Breast epithelium (tissue), 4 donors: ENCODE results near the gene GRIK5. TPM values are rescaled to one million over a fixed set of nuclear protein-coding genes. Genes with fewer than 3 reads are reported as not detected.
A peak's percentile ranks its signal among the peaks of the same experiment; 100 is the strongest.

ENCODE experiments used
- DNase-seq, 2 donors: peaks; one replicate each; pipeline ENCODE4 v3.0.0-alpha.2; 2019; ENCODE audit warnings: low spot score in 2 of 2
- H3K27ac ChIP-seq, 2 donors: fragments of 200-600 bp; sonication (generic) in 1 of 2; one replicate each; pipeline ENCODE4 v1.5.1; 2016 to 2019; ENCODE audit warnings: mild to moderate bottlenecking in 1 of 2
- H3K27me3 ChIP-seq, 2 donors: fragments of 200-600 bp; sonication (generic) in 1 of 2; one replicate each; pipeline versions ENCODE4 v1.5.1 to v1.6.0; 2017 to 2019; ENCODE audit warnings: control low read depth in 1 of 2, mild to moderate bottlenecking in 1 of 2
- H3K36me3 ChIP-seq: fragments of 200-600 bp; one replicate; pipeline ENCODE4 v1.5.1; 2019
- H3K4me1 ChIP-seq, 2 donors: fragments of 200-600 bp; sonication (generic); one replicate each; pipeline ENCODE4 v1.5.1; 2016 to 2019; ENCODE audit warnings: control low read depth in 1 of 2
- H3K4me3 ChIP-seq, 3 donors: fragments of 200-600 bp; sonication (generic); 1 replicate in 2 of 3; 2 replicates in 1 of 3; pipeline ENCODE4 v1.5.1; 2016 to 2019; ENCODE audit warnings: mild to moderate bottlenecking in 3 of 3, moderate library complexity in 2 of 3
- H3K9me3 ChIP-seq, 2 donors: fragments of 200-600 bp; sonication (generic) in 1 of 2; one replicate each; pipeline ENCODE4 v1.5.1; 2016 to 2019; ENCODE audit warnings: control low read depth in 1 of 2
- POLR2A ChIP-seq: fragments of 450-650 bp; IDR thresholded peaks from one replicate; pipeline ENCODE4 v1.6.1; 2016; ENCODE audit warnings: antibody characterized with exemption, mild to moderate bottlenecking, moderate library complexity
- POLR2AphosphoS5 ChIP-seq, 3 donors: sonication (generic); formaldehyde crosslinking; IDR thresholded peaks; one replicate each; pipeline ENCODE4 v1.6.1; 2017; ENCODE audit warnings: antibody characterized with exemption in 3 of 3
- intact Hi-C: fragments of 100-400 bp; cut with DNase I; formaldehyde crosslinking; loops from one replicate; pipeline ENCODE4 v1.15.1; 2023; ENCODE audit warnings: low total_unique reads
- total RNA-seq, 3 donors: library from RNA; depleted of rRNA; stranded (reverse); fragments of >200 nt; gene quantifications; one replicate each; pipeline ENCODE4 v1.1.0, GENCODE V29; 2016
- TF ChIP-seq, protein P1 (sequence below), 3 donors: fragments of 450-650 bp; IDR thresholded peaks; one replicate each; pipeline ENCODE4 v1.5.1; 2016 to 2017; ENCODE audit warnings: antibody characterized with exemption in 3 of 3, mild to moderate bottlenecking in 3 of 3, moderate library complexity in 3 of 3

The GRIK5 gene
- total RNA-seq, 3 donors from 2014 or later: 1.6 to 1.9 TPM; not detected in 1

DNA sequence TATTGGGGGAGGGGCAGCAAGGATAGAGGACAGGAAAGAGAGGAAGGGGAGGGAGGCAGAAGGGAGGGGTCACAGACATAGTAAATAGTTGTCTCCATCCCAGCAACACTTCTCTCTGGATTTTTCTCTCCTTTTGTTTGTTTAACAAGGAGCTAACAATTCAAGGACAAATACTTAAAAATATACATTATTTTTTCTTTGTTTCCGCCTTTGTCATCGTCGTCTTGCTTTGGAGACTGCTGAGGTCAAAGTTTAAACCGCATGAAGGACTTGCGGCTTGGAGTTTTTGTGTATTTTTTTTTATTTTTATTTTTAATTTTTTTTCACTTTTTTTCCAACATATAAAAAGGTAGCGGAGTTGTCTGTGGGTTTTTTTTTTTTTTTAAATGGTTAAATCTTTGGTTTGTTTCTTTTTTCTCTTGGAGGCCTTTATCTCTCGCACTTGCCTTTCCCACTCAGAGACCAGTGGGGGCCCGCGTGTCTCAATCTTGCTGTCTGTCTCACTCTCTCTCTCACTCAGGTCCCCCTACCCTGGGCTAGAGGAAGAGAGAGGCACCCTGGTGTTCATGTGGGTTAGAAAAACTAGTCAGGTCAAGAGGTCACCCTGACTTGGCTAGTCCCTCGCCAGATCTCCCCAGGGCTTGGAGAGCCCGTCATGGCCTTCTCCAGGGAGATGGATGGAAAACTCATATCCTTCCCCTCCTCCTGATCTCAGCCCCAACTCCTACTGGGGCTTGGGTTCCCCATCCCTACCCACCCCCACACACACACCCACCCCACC lies 17.0 kb upstream of the GRIK5 start:
- H3K4me1 ChIP-seq: no peaks in the 10 kb centered on the region
- DNase-seq: no peak
- no peaks in the 10 kb centered on the region for H3K36me3 ChIP-seq
- H3K27me3 ChIP-seq: no peaks in the 10 kb centered on the region
- TF ChIP-seq POLR2A (no peak), POLR2AphosphoS5 (IDR thresholded peaks at IDR 0.05) (no peak)
- TF ChIP-seq, protein P1, sequence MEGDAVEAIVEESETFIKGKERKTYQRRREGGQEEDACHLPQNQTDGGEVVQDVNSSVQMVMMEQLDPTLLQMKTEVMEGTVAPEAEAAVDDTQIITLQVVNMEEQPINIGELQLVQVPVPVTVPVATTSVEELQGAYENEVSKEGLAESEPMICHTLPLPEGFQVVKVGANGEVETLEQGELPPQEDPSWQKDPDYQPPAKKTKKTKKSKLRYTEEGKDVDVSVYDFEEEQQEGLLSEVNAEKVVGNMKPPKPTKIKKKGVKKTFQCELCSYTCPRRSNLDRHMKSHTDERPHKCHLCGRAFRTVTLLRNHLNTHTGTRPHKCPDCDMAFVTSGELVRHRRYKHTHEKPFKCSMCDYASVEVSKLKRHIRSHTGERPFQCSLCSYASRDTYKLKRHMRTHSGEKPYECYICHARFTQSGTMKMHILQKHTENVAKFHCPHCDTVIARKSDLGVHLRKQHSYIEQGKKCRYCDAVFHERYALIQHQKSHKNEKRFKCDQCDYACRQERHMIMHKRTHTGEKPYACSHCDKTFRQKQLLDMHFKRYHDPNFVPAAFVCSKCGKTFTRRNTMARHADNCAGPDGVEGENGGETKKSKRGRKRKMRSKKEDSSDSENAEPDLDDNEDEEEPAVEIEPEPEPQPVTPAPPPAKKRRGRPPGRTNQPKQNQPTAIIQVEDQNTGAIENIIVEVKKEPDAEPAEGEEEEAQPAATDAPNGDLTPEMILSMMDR (IDR thresholded peaks at IDR 0.05): no peak
- H3K4me3 ChIP-seq: no peak overlapping the region
- intact Hi-C loops: no loop called here
- no peaks in the 10 kb centered on the region for H3K9me3 ChIP-seq
- H3K27ac ChIP-seq: no peak overlapping the region

- Histone ChIP-seq H3K9me3 (no peaks in the 10 kb centered on the region), H3K36me3 (peaks cover under 1% of the 10 kb centered on the region), H3K4me3 (no peak overlapping the region), H3K27me3 (no peaks in the 10 kb centered on the region), H3K27ac (no peak overlapping the region), H3K4me1 (no peaks in the 10 kb centered on the region)
- TF ChIP-seq POLR2A (no peak), POLR2AphosphoS5 (IDR thresholded peaks at IDR 0.05) (no peak)
- TF ChIP-seq, protein P1 (IDR thresholded peaks at IDR 0.05): no peak
- DNase-seq: no peak
- intact Hi-C loops: no loop called here
These were observed 16.3 kb upstream of the GRIK5 start for GRCh38 chr19:42086188-42086736.

DNA sequence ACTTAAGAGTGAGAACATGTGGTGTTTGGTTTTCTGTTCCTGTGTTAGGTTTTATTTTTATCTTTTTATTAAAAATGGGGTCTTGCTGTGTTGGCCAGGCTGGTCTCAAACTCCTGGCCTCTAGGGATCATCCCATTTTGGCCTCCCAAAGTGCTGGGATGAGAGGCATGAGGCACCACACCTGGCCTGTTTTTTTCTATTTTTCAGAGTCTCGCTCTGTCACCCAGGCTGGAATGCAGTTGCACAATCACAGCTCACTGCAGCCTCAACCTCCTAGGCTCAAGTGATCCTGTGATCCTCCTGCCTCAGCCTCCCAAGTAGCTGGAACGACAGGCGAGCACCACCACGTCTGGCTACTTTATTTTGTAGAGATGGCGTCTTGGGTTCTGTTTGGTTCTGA lies 13.5 kb upstream of the GRIK5 start:
- H3K27ac ChIP-seq: no peak overlapping the region
- no peaks in the 10 kb centered on the region for H3K4me1 ChIP-seq
- intact Hi-C loops: no loop called here
- DNase-seq: no peak
- peaks cover 27% of the 10 kb centered on the region for H3K36me3 ChIP-seq
- no peaks in the 10 kb centered on the region for H3K27me3 ChIP-seq
- H3K4me3 ChIP-seq: no peak overlapping the region
- H3K9me3 ChIP-seq: no peaks in the 10 kb centered on the region
- no peak for TF ChIP-seq POLR2AphosphoS5 (IDR thresholded peaks at IDR 0.05)
- TF ChIP-seq, protein P1 (IDR thresholded peaks at IDR 0.05): no peak
- TF ChIP-seq POLR2A: no peak

DNA sequence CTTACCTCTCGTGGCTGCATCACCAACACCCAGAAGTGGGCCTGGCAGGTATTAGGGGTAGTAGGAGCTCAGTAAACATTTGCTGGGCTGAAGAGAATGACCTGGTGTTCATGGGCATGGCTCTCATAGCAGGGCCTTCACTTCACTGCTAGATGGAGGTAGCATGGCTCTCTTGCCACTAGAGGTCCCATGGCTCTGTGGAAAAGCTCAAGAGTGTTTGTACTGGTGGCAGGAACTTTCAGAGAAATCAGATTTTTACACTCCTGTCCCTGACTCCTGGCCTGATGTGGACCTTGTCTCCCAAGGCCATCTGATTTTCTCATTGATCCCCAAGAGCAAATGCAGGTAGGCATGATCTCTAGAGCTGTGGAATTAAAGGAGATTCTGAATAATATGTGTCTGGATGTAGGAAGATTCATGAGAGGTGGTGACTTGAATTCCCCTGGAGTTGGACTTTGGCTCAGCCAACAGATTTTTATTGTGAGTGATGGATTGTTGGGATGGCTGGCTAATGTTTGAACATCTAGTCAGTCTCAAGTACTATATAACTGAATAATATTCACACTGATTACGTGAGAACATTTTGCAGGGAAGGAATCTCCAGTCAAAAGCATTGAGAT lies 11.7 kb upstream of the GRIK5 start:
- Histone ChIP-seq H3K27ac (no peak overlapping the region), H3K4me1 (peaks cover 6 to 8% of the 10 kb centered on the region in 2 donors), H3K4me3 (no peak overlapping the region), H3K36me3 (peaks cover 27% of the 10 kb centered on the region), H3K9me3 (no peaks in the 10 kb centered on the region), H3K27me3 (no peaks in the 10 kb centered on the region)
- intact Hi-C loops: no loop called here
- TF ChIP-seq POLR2AphosphoS5 (IDR thresholded peaks at IDR 0.05) (no peak), POLR2A (no peak)
- TF ChIP-seq, protein P1 (IDR thresholded peaks at IDR 0.05): peak in 1 of 3 donors; percentile 25
- no peak for DNase-seq
